Stimulated activated CD8-positive, alpha-beta memory T cell treated with anti-CD3 and anti-CD28 coated beads, Interleukin-12 subunit alpha, Interleukin-12 subunit beta, amount 100 ng/mL, for 24 hours (primary cell): ENCODE measurements around the gene UBL4B.

Experiments
- DNase-seq: peaks from one replicate; pipeline ENCODE4 v3.0.0-alpha.2; 2020; ENCODE audit errors: extremely low read depth

UBL4B gene

GRCh38 chr1:110113551-110113950, 1.3 kb downstream of the UBL4B start:
- no peak for DNase-seq

GRCh38 chr1:110114173-110114572, 1.9 kb downstream of the UBL4B start:
- no peak for DNase-seq

- DNase-seq = no peak
Measured at GRCh38 chr1:110114784-110115183, 2.5 kb downstream of the UBL4B start.

- DNase-seq = no peak
Measured at GRCh38 chr1:110118636-110119396, 6.6 kb downstream of the UBL4B start.

- no peak for DNase-seq
Measured at GRCh38 chr1:110119843-110120242, 7.6 kb downstream of the UBL4B start.

GRCh38 chr1:110120960-110121561, 8.8 kb downstream of the UBL4B start:
- DNase-seq = no peak

- no peak for DNase-seq
Measured at GRCh38 chr1:110123224-110123623, 11.0 kb downstream of the UBL4B start.

- DNase-seq = no peak
Measured at GRCh38 chr1:110125810-110126209, 13.6 kb downstream of the UBL4B start.

- no peak for DNase-seq
Measured at GRCh38 chr1:110130113-110130591, 17.9 kb downstream of the UBL4B start.

- no peak for DNase-seq
Measured at GRCh38 chr1:110130989-110131388, 18.7 kb downstream of the UBL4B start.

- no peak for DNase-seq
Measured at GRCh38 chr1:110132682-110133081, 20.4 kb downstream of the UBL4B start.

GRCh38 chr1:110133436-110133835, 21.2 kb downstream of the UBL4B start:
- DNase-seq = no peak

- no peak for DNase-seq
Measured at GRCh38 chr1:110134050-110134595, 21.9 kb downstream of the UBL4B start.

- no peak for DNase-seq
Measured at GRCh38 chr1:110135246-110135645, 23.0 kb downstream of the UBL4B start.

- DNase-seq = no peak
Measured at GRCh38 chr1:110135666-110136065, 23.4 kb downstream of the UBL4B start.

- no peak for DNase-seq
Measured at GRCh38 chr1:110136911-110137310, 24.7 kb downstream of the UBL4B start.

- no peak for DNase-seq
Measured at GRCh38 chr1:110138956-110139355, 26.7 kb downstream of the UBL4B start.

- no peak for DNase-seq
Measured at GRCh38 chr1:110144366-110144765, 32.1 kb downstream of the UBL4B start.

GRCh38 chr1:110148961-110149360, 36.7 kb downstream of the UBL4B start:
- DNase-seq = no peak

GRCh38 chr1:110150330-110151174, 38.3 kb downstream of the UBL4B start, which contains the start of gene SLC6A17:
Gene SLC6A17, plus strand, starts transcription at chr1:110150494. Its CDS starts 16,436 bp downstream, at chr1:110166930.
- peak; percentile 19 for DNase-seq

- no peak for DNase-seq
Measured at GRCh38 chr1:110151175-110151669, 39.0 kb downstream of the UBL4B start.
